GM18870 (cell line): ENCODE results near the gene TNIK.

ENCODE experiments used
- ATAC-seq: cut with Tn5 transposase; IDR thresholded peaks from one replicate; pipeline ENCODE4 v1.9.1; 2021; ENCODE audit warnings: moderate library complexity; ENCODE audit not compliant: unreplicated experiment

Gene TNIK

DNA sequence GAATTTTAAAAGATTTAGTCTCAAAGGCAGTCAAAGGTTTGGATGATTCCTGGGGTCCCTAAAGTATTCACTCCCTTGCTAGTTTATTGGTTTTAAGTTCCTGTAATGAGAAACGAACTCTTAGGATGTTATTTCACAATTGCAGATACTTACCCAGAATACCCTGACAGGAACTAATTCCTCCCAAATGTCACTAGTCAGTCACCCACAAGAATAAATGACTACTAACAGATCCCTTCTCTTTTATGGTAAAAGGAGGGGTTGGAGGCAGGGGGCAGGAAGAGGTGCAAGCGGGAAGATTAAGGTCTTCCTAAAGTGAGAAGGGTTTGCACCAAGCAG is 259.5 kb downstream of the TNIK start:
- ATAC-seq = no peak

- no peak for ATAC-seq
Observed at GRCh38 chr3:171200052-171200749, 260.0 kb downstream of the TNIK start.

- ATAC-seq = no peak
Observed at GRCh38 chr3:171199473-171199829, 260.8 kb downstream of the TNIK start.

GRCh38 chr3:171198781-171199472 is 261.3 kb downstream of the TNIK start:
- no peak for ATAC-seq

DNA sequence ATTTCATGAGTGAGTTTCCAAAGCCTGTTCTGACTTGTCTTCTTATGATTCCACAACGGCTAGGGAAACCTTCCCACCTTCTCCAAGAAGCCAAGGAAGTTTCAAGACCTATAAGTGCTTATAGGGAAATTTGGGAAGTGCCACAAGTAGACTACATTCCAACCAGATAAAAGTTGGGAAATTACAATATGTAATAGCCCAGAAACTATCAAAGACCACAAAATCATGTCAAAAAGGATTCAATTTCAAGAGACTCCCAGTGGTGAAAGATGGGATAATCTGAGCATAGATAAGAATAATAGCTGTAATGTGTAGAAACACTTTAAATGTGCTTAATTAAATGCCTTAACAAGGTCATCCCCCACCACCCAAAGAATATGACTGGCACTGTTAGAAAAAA is 264.5 kb downstream of the TNIK start:
- no peak for ATAC-seq

DNA sequence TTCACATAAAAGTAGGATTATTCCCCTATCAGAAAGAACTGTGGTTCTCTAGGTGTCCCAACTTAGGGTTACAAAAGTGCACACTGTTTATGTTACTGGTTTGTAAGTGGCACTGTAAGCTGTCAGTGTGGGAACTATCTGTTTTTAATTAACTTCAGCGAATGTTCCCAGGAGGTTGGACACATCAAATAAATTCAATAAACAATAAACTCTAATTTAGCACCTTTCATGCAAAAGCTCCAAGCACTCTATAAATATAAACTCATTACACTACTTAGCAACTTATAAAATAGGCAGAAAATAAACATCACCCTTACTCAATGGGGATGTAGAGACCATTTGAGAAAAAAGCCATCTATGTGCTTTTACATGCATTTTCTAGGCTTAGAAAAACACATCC is 265.2 kb downstream of the TNIK start:
- ATAC-seq = no peak

DNA sequence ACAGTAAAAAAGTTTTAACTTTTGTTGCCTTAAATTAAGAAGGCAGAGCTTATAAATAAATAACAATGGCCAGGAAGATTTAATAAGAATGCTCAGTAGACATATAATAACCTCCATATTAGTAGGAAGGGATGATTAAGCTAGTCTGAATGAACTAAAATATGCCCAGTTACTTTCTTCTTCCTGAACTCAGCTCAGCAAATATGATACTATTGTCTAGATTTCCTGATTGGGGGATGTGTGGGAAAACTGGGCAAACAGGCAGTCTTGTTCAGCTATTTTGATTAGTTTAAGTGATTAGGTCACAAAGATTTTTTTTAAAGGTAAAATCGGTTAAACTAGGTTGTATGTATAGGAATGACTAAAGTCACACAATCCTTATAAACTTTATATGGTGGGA is 266.5 kb downstream of the TNIK start:
- ATAC-seq = no peak

- ATAC-seq = no peak
Observed at GRCh38 chr3:171192176-171192854, 267.9 kb downstream of the TNIK start.

GRCh38 chr3:171190668-171191067 is 269.5 kb downstream of the TNIK start:
- ATAC-seq = no peak

GRCh38 chr3:171189394-171190080 is 270.7 kb downstream of the TNIK start:
- ATAC-seq = peak; percentile 63

GRCh38 chr3:171187706-171188290 is 272.4 kb downstream of the TNIK start:
- no peak for ATAC-seq

GRCh38 chr3:171186817-171187500 is 273.2 kb downstream of the TNIK start:
- ATAC-seq = no peak

DNA sequence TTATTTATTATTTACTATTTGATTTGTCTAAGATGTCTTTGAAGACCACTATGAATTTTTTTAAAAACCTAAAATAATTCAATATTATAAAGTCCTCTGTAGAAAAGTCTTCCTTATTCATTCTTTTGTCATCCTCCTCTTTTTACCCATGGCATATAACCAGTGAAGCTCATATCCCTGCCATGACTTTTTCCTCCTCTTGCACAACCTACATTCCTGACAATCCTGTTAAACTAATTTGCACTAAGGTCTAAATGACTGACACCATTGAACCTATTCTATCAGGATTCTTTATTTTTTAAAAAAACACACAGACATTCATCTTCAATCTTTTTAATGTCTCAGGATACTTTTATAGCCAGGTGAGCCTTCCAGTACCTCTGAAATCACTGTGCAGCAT is 273.8 kb downstream of the TNIK start:
- ATAC-seq = no peak

- no peak for ATAC-seq
Observed at GRCh38 chr3:171185959-171186358, 274.2 kb downstream of the TNIK start.

- ATAC-seq = peak; percentile 87
Observed at GRCh38 chr3:171184372-171184771, 275.8 kb downstream of the TNIK start.

- no peak for ATAC-seq
Observed at GRCh38 chr3:171183042-171183441, 277.2 kb downstream of the TNIK start.

DNA sequence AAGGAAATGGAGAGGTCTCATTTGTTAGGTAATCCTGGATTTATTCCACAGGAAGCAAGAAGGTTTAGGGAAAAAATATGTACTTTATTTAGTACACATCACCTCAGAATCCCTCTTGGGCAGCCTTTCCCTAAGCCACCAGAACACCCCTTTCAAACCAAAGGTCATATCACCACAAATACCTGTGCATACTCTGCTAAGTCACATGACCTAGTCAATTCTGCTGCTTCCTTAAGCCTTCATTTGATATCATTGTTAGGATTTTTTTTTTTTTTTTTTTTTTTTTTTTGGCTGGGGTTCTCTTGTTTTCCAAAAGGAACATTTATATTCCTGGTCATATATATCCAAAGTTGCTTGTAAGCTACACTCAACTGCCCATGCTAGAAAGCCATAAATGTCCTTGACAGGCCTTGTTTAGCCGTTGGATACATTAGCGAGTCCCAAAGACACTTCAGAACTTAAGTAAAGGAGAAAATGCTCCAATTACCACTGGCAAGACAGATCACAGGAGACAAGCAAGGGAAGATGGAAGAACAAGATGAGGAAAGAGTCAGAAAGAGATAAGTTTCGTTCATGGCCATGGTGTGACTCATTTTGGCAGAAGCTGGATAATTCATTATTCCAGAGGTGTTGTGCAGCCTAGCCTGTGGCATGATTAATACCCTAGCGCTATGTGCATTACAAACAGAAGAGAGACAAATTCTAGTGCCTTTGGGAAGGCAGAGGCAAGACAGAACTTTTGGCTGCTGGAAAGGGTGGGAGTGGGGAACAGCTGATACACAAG is 278.1 kb downstream of the TNIK start:
- ATAC-seq = no peak

DNA sequence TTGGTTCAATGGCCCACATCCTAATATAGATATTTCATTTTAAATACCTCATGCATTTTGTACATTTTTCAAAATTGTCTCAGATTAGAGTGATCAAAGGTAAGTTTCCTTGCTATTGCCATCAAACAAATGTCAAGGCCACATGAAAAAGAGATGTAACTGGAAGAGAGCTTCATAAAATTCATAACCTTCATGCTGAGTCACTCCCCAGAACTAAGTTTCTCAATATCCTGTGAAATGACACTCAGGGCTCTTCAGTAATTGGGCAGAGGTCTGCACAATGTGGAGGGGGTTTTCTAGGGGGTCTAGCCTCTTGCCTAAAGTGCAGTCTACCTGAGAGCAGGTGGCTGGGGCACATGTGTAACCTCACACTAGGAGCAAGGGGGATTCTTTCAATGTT is 281.5 kb downstream of the TNIK start:
- ATAC-seq = no peak

GRCh38 chr3:171177553-171177952 is 282.7 kb downstream of the TNIK start:
- ATAC-seq = no peak

GRCh38 chr3:171177056-171177455 is 283.1 kb downstream of the TNIK start:
- no peak for ATAC-seq
